ENCODE results near the gene NYNRIN. TPM values are rescaled to one million over a fixed set of nuclear protein-coding genes. Genes with fewer than 3 reads are reported as not detected.

The NYNRIN gene
- total and polyA plus RNA-seq, 2 donors (not counting 3 experiments of a cell fraction or from before 2014, with no cell fraction given): 37.2 to 42.8 TPM

DNA sequence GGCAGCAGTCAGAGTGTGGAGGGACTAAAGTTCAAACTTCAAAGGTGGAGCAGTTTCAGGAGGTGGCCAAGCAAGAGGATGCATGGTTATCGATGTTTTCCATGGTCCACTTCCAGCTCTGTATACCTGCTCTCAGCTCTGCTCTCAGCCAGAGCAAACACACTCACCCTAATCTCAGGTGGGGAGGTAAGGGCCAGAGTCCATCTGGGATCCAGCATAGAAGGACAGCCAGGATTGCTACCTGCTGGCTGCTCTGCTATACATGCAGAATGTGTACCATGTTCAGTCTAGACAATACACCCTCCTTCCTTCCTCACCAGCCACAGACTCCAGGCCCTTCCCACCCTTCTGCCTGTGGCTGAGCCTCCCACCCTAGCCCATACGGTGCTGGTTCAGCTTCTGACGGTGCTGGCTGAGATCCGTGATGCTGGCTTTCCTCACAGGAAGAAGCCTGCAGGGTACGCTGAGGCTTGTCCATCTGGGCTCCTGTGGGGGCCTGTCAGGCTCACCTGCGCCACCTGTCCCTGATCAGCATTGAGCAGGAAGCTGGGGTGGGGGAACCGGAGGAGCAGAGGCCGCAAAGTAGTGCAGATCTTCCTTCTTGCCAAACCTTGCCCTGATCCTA is 28.2 kb downstream of the NYNRIN start:
- H3K4me2 ChIP-seq (ENCODE audit: insufficient read depth, low read length): no peak overlapping the region
- H3K79me2 ChIP-seq (ENCODE audit: control insufficient read depth, insufficient read depth, low read length): peaks cover 13% of the 10 kb centered on the region
- H3K9me3 ChIP-seq (replicated peaks; ENCODE audit: control insufficient read depth, insufficient read depth, low read length): no peaks in the 10 kb centered on the region
- DNase-seq (ENCODE audit: low read depth, low spot score) (no peak), FAIRE-seq (peak; percentile 12)
- no TSS peak for BruUV-seq (replicated peaks)
- no peak overlapping the region for H3K9ac ChIP-seq (replicated peaks; ENCODE audit: extremely low read depth, insufficient read depth, low read length)
- POLR2A ChIA-PET: no interaction called here
- dilution Hi-C loops (cut with MboI; ENCODE audit: extremely low pct_ligation_motif_present, low sequenced_read_pairs): no loop called here
- peaks cover 0 to under 1% of the 10 kb centered on the region in 2 experiments for H3K36me3 ChIP-seq (ENCODE audit: control insufficient read depth in 2 of 2, extremely low read depth in 1 of 2, insufficient read depth in 2 of 2, low read length in 2 of 2)
- peak overlapping the region; percentile 97 for H3K27ac ChIP-seq (ENCODE audit: insufficient read depth, low read depth, low read length)
- intact Hi-C loops (cut with micrococcal nuclease): no loop called here
- CTCF ChIA-PET: interaction anchor here (1.0 to 2.4 kb wide), 4 partner anchors 9 to 119 kb away, joined by 3 to 6 read pairs (median 5); partner anchors contain the start of gene CIDEB
- peaks cover 60% of the 10 kb centered on the region for H3K4me1 ChIP-seq (ENCODE audit: control insufficient read depth, extremely low read depth, insufficient read depth, low read length)
- H2AFZ ChIP-seq (ENCODE audit: low read depth, low read length): no peak overlapping the region
- no peaks in the 10 kb centered on the region for H4K20me1 ChIP-seq (replicated peaks; ENCODE audit: control insufficient read depth, extremely low read depth, insufficient read depth, low read length)
- no peak overlapping the region for H3K4me3 ChIP-seq (replicated peaks in 1 of 3; ENCODE audit: insufficient read depth in 1 of 3, low read depth in 1 of 3, low read length in 3 of 3)
- H3K27me3 ChIP-seq (ENCODE audit: control insufficient read depth in 2 of 2, insufficient read depth in 2 of 2, low read length in 2 of 2): no peaks in the 10 kb centered on the region
- TF ChIP-seq POLR2AphosphoS5 (IDR thresholded peaks at IDR 0.05; ENCODE audit: insufficient read depth, low read depth, low read length): no peak
- H3K9me1 ChIP-seq (replicated peaks; ENCODE audit: control insufficient read depth, extremely low read depth, insufficient read depth, low read length): no peaks in the 10 kb centered on the region

DNA sequence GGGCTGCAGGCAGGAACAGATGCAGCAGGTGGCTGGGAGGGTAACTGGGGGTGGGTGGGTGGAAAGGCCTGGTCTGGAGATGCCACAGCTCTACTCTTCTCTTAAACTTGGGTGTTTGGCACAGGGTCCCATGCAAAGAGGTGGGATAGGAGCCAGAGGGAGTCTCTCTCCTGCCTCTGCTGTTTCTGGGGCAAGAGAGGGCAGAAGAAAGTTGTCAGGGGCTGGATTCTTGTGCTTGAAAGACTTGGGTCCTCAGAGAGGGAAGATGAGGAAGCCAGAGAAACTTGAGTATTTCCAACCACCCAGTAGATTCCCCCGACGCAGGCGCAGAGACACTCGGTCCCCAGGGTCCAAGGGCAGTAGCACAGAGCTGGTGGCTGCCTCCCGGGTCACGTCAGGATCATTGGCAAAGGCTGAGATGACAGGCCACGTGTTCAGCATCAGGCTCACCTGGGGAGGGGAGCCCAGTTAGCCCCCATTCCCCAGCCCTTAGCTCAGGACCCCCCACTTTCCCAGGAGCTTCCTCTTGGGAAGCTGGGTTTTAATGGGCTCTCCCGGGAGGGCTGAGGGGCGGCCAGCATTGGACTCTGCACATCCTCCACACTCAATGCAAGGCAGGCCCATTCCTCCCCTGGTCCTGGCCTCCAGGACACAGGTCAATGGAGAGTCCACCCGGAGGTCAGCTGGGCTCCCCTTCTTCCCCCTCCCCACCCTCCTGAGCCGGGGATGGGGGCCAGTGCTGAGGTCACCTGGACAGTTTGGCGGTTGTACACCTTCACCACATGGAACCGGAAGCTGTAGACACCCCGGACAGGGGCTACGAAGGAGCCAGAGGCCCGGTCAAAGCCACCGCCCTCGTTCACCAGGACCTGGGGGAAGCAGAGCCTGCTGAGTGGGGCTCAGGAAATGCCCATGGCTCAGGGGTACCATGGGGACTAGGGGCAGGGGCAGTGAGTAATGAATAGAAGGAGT is 29.0 kb downstream of the NYNRIN start:
- Histone ChIP-seq H3K9ac (replicated peaks; ENCODE audit: extremely low read depth, insufficient read depth, low read length) (no peak overlapping the region), H3K4me3 (replicated peaks in 1 of 3; ENCODE audit: insufficient read depth in 1 of 3, low read depth in 1 of 3, low read length in 3 of 3) (no peak overlapping the region), H3K9me3 (replicated peaks; ENCODE audit: control insufficient read depth, insufficient read depth, low read length) (no peaks in the 10 kb centered on the region), H3K9me1 (replicated peaks; ENCODE audit: control insufficient read depth, extremely low read depth, insufficient read depth, low read length) (no peaks in the 10 kb centered on the region), H3K27me3 (ENCODE audit: control insufficient read depth in 2 of 2, insufficient read depth in 2 of 2, low read length in 2 of 2) (no peaks in the 10 kb centered on the region), H4K20me1 (replicated peaks; ENCODE audit: control insufficient read depth, extremely low read depth, insufficient read depth, low read length) (no peaks in the 10 kb centered on the region), H2AFZ (ENCODE audit: low read depth, low read length) (no peak overlapping the region), H3K4me2 (ENCODE audit: insufficient read depth, low read length) (no peak overlapping the region), H3K79me2 (ENCODE audit: control insufficient read depth, insufficient read depth, low read length) (peaks cover 20% of the 10 kb centered on the region), H3K27ac (ENCODE audit: insufficient read depth, low read depth, low read length) (no peak overlapping the region), H3K4me1 (ENCODE audit: control insufficient read depth, extremely low read depth, insufficient read depth, low read length) (peaks cover 68% of the 10 kb centered on the region), H3K36me3 (ENCODE audit: control insufficient read depth in 2 of 2, extremely low read depth in 1 of 2, insufficient read depth in 2 of 2, low read length in 2 of 2) (peaks cover under 1 to 9% of the 10 kb centered on the region in 2 experiments)
- CTCF ChIA-PET: interaction anchor here (1.0 to 2.4 kb wide), 3 partner anchors 8 to 94 kb away, joined by 3 to 6 read pairs (median 4); no protein-coding TSS in a partner anchor
- POLR2A ChIA-PET: no interaction called here
- dilution Hi-C loops (cut with MboI; ENCODE audit: extremely low pct_ligation_motif_present, low sequenced_read_pairs): no loop called here
- BruUV-seq (replicated peaks): no TSS peak
- no peak for FAIRE-seq
- intact Hi-C loops (cut with micrococcal nuclease): no loop called here
- TF ChIP-seq POLR2A (IDR thresholded peaks at IDR 0.05; ENCODE audit: low read depth, low read length): no peak
- TF ChIP-seq, protein P1, sequence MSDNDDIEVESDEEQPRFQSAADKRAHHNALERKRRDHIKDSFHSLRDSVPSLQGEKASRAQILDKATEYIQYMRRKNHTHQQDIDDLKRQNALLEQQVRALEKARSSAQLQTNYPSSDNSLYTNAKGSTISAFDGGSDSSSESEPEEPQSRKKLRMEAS (IDR thresholded peaks at IDR 0.05; ENCODE audit: insufficient read depth, insufficient read length): no peak
- TF ChIP-seq EZH2 (IDR thresholded peaks at IDR 0.05; ENCODE audit: borderline replicate concordance, low read depth, low read length, severe bottlenecking): no peak
- no peak for TF ChIP-seq FOS (IDR thresholded peaks at IDR 0.05; ENCODE audit: borderline replicate concordance, insufficient read depth, low read length)
- TF ChIP-seq, protein P2, sequence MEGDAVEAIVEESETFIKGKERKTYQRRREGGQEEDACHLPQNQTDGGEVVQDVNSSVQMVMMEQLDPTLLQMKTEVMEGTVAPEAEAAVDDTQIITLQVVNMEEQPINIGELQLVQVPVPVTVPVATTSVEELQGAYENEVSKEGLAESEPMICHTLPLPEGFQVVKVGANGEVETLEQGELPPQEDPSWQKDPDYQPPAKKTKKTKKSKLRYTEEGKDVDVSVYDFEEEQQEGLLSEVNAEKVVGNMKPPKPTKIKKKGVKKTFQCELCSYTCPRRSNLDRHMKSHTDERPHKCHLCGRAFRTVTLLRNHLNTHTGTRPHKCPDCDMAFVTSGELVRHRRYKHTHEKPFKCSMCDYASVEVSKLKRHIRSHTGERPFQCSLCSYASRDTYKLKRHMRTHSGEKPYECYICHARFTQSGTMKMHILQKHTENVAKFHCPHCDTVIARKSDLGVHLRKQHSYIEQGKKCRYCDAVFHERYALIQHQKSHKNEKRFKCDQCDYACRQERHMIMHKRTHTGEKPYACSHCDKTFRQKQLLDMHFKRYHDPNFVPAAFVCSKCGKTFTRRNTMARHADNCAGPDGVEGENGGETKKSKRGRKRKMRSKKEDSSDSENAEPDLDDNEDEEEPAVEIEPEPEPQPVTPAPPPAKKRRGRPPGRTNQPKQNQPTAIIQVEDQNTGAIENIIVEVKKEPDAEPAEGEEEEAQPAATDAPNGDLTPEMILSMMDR (IDR thresholded peaks at IDR 0.05; ENCODE audit: extremely low read depth in 1 of 2, insufficient read depth in 1 of 2, low read depth in 1 of 2, low read length in 2 of 2): no peak
- TF ChIP-seq MYC (IDR thresholded peaks at IDR 0.05; ENCODE audit: low read depth, low read length): no peak
- no peak for TF ChIP-seq GATA2 (IDR thresholded peaks at IDR 0.05; ENCODE audit: insufficient read depth, insufficient read length, low read depth, low read length)
- TF ChIP-seq JUN (IDR thresholded peaks at IDR 0.05; ENCODE audit: borderline replicate concordance, insufficient read depth, insufficient read length, low read depth): no peak
- TF ChIP-seq POLR2AphosphoS5 (IDR thresholded peaks at IDR 0.05; ENCODE audit: insufficient read depth, low read depth, low read length): no peak
- DNase-seq (ENCODE audit: low read depth, low spot score): no peak

Measured in endothelial cell of umbilical vein (primary cell).